Progenitor cell of endocrine pancreas (in vitro differentiated cells): ENCODE data around the gene CDK8. TPM values are rescaled to one million over a fixed set of nuclear protein-coding genes. Genes with fewer than 3 reads are reported as not detected.

ENCODE experiments used
- DNase-seq: peaks from one replicate; pipeline ENCODE4 v3.0.0; 2021; ENCODE audit warnings: low spot score; ENCODE audit not compliant: unreplicated experiment
- H3K27ac Mint-ChIP-seq: 2 replicates; pipeline ENCODE4 v1.8.0; 2021; ENCODE audit warnings: mild to moderate bottlenecking, moderate library complexity, mixed read lengths
- H3K27me3 Mint-ChIP-seq: 2 replicates; pipeline ENCODE4 v1.8.0; 2021; ENCODE audit warnings: mixed read lengths
- H3K36me3 Mint-ChIP-seq: 2 replicates; pipeline ENCODE4 v1.8.0; 2022; ENCODE audit warnings: mixed read lengths; ENCODE audit not compliant: insufficient read depth
- H3K4me1 Mint-ChIP-seq: 2 replicates; pipeline ENCODE4 v1.8.0; 2021; ENCODE audit warnings: low read depth, mixed read lengths
- H3K4me3 Mint-ChIP-seq: 2 replicates; pipeline ENCODE4 v1.8.0; 2021; ENCODE audit warnings: low read depth, mild to moderate bottlenecking, moderate library complexity, mixed read lengths
- H3K9me3 Mint-ChIP-seq: 2 replicates; pipeline ENCODE4 v1.8.0; 2021; ENCODE audit warnings: low read depth, mixed read lengths
- total RNA-seq: library from RNA; stranded (reverse); gene quantifications from 2 replicates; pipeline ENCODE4 v1.2.1, GENCODE V29; 2021
- TF ChIP-seq, protein P1 (sequence below): fragments of 200-600 bp; sonication (generic); IDR thresholded peaks from one replicate; pipeline ENCODE4 v1.5.0; 2021; ENCODE audit warnings: antibody characterized with exemption, mild to moderate bottlenecking; ENCODE audit not compliant: unreplicated experiment

CDK8 gene
- total RNA-seq, 1 donor from 2014 or later, result 31.7 TPM

DNA sequence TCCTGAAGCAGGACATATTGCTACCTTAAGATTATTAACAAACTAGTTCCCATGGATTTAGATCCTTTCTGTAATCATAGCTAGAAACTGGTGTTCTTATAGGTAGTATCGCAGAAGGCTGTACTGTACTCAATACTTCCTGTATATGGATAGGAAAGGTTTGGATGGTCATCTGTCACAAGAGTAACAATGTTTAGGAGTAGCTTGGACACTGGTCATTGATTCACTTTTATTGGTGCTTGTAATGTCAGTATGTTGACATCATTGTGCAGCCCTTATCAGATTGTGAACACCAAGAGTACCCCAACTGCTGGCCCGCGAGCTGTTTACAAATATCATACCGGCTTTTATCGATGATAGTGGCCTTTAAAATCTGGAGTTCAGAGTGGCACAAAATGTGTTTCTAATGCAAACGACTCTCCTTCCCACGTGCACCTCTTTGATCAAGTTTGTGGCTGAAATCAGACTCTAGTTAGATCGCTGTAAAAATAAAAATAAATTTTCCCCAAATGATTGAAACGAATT, 605 bp upstream of the CDK8 start:
- TF ChIP-seq, protein P1, sequence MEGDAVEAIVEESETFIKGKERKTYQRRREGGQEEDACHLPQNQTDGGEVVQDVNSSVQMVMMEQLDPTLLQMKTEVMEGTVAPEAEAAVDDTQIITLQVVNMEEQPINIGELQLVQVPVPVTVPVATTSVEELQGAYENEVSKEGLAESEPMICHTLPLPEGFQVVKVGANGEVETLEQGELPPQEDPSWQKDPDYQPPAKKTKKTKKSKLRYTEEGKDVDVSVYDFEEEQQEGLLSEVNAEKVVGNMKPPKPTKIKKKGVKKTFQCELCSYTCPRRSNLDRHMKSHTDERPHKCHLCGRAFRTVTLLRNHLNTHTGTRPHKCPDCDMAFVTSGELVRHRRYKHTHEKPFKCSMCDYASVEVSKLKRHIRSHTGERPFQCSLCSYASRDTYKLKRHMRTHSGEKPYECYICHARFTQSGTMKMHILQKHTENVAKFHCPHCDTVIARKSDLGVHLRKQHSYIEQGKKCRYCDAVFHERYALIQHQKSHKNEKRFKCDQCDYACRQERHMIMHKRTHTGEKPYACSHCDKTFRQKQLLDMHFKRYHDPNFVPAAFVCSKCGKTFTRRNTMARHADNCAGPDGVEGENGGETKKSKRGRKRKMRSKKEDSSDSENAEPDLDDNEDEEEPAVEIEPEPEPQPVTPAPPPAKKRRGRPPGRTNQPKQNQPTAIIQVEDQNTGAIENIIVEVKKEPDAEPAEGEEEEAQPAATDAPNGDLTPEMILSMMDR, result no peak
- H3K27me3 Mint-ChIP-seq, result no peaks in the 10 kb centered on the region
- peak overlapping the region; percentile 94 for H3K4me3 Mint-ChIP-seq
- DNase-seq, result no peak
- H3K4me1 Mint-ChIP-seq, result peaks cover 32% of the 10 kb centered on the region
- peak overlapping the region; percentile 92 for H3K27ac Mint-ChIP-seq
- H3K9me3 Mint-ChIP-seq, result no peaks in the 10 kb centered on the region
- H3K36me3 Mint-ChIP-seq, result no peaks in the 10 kb centered on the region

DNA sequence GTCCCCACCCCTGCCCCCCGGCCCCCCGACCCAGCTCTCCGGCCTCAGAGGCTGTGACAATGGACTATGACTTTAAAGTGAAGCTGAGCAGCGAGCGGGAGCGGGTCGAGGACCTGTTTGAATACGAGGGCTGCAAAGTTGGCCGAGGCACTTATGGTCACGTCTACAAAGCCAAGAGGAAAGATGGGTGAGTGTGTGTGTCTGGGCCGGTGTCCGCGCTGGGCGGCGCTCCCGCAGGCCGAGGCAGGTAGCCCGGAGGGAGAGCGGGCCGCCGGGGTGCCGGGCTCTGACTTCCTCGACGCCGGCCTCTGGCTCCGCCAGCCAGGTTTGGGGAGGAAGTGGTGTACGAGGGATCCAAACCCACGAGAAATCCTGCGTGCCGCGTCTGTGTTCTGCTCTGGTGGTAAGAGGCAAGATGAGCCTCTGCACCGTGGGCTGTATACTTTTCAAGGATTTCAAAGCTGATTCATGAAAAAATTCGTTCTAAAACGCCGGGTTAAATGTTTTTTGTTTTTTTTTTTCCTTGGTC, 718 bp downstream of the CDK8 start:
- Mint-ChIP-seq H3K4me1 (peaks cover 34% of the 10 kb centered on the region), H3K9me3 (no peaks in the 10 kb centered on the region), H3K27me3 (no peaks in the 10 kb centered on the region), H3K4me3 (peak overlapping the region; percentile 94), H3K36me3 (no peaks in the 10 kb centered on the region), H3K27ac (peak overlapping the region; percentile 94)
- DNase-seq, result peak; percentile 35
- TF ChIP-seq, protein P1, result no peak

DNA sequence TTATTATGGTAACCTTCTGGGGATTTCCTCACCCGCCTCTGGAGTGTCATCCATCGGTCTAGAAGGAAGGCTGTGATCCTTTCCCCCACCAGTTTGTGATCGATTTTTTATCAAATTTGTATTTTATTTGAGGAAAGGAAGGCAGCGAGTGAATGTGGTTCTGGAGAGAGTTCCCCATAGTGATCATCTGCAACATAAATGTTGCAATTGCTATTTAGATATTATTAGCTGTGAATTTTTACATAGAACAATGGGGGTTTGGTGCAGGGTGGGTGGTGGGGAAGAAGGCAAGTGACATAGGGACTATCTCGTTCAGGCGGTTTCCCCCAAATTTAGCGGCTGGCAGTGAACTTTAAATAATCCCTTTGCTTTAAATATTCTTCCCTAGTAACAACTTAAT, 1.2 kb downstream of the CDK8 start:
- Mint-ChIP-seq H3K9me3 (no peaks in the 10 kb centered on the region), H3K27me3 (no peaks in the 10 kb centered on the region), H3K36me3 (no peaks in the 10 kb centered on the region), H3K4me3 (peak overlapping the region; percentile 94), H3K27ac (peak overlapping the region; percentile 94), H3K4me1 (peaks cover 37% of the 10 kb centered on the region)
- TF ChIP-seq, protein P1, result no peak
- no peak for DNase-seq

DNA sequence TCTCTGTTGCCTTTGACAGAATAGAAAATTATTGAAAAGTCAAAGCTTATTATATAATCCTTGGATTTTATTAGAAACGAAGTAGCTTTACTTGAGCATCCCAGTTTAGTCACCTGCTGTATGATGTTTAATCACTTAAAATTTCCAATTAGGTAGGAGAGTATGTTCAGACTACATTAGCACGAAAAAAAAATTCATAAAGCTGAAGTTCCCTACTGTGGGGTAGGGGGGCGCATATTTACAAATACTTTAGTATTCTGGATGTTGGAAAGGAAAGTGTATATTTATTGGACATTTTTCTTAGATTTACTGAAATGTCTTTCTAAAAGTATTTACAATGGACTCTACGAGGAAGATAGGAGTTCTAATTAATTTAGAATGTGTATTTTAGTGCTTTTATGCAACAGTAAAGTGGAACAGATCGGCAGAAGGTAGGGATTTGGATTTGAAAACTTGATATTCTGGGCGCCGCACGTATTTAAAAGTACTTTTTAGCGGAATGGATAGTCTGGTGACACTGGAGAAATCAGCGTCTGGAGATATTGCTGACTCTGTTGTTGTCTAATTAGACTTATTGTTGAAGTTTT, 1.9 kb downstream of the CDK8 start:
- TF ChIP-seq, protein P1, result peak; percentile 43
- peaks cover 43% of the 10 kb centered on the region for H3K4me1 Mint-ChIP-seq
- no peaks in the 10 kb centered on the region for H3K36me3 Mint-ChIP-seq
- H3K4me3 Mint-ChIP-seq, result peak overlapping the region; percentile 94
- no peak overlapping the region for H3K27ac Mint-ChIP-seq
- H3K9me3 Mint-ChIP-seq, result no peaks in the 10 kb centered on the region
- no peaks in the 10 kb centered on the region for H3K27me3 Mint-ChIP-seq
- DNase-seq, result no peak

DNA sequence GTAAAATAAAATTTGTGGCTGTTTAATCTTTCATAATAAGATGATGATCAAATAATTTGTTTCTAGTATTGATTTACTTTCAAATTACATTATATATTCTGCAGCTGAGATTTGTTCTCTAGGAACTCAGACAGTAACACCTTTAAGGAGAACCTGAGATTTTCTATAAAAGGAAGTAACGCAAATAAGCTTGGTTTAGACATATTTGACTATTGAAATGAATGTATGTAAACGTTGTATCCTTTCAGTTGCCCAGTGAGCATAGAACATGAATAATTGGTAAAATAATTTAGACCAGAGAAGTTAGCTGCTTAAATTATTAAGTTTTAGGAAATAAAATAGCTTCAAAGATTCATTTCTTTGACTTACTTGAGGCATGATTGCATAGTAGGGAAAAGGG, 3.1 kb downstream of the CDK8 start:
- H3K27ac Mint-ChIP-seq, result no peak overlapping the region
- TF ChIP-seq, protein P1, result no peak
- H3K4me3 Mint-ChIP-seq, result no peak overlapping the region
- H3K4me1 Mint-ChIP-seq, result peaks cover 44% of the 10 kb centered on the region
- no peaks in the 10 kb centered on the region for H3K36me3 Mint-ChIP-seq
- H3K27me3 Mint-ChIP-seq, result no peaks in the 10 kb centered on the region
- peaks cover under 1% of the 10 kb centered on the region for H3K9me3 Mint-ChIP-seq
- DNase-seq, result no peak
